ENCODE results near the gene IRF2.
A peak's percentile ranks its signal among the peaks of the same experiment; 100 is the strongest.

Gene IRF2

GRCh38 chr4:184474263-184475095 is at the start of gene IRF2:
TSS of gene IRF2 (minus strand) at chr4:184474550. CDS start at chr4:184429064, 45,486 bp downstream.
- peak; percentile 96 for DNase-seq

- no peak for DNase-seq
Measured at GRCh38 chr4:184515606-184516005, 41.3 kb upstream of the IRF2 start.

GRCh38 chr4:184514121-184514988 is 40.0 kb upstream of the IRF2 start:
- DNase-seq = peak; percentile 61

GRCh38 chr4:184513802-184514120 is 39.4 kb upstream of the IRF2 start:
- no peak for DNase-seq

- DNase-seq = no peak
Measured at GRCh38 chr4:184511156-184511555, 36.8 kb upstream of the IRF2 start.

GRCh38 chr4:184510401-184510800 is 36.1 kb upstream of the IRF2 start:
- DNase-seq = no peak

GRCh38 chr4:184506527-184507121 is 32.3 kb upstream of the IRF2 start:
- DNase-seq = peak; percentile 62

- DNase-seq = no peak
Measured at GRCh38 chr4:184504385-184504784, 30.0 kb upstream of the IRF2 start.

GRCh38 chr4:184503869-184504300 is 29.5 kb upstream of the IRF2 start:
- DNase-seq = peak; percentile 74

GRCh38 chr4:184500748-184501589 is 26.6 kb upstream of the IRF2 start:
- DNase-seq = no peak

- no peak for DNase-seq
Measured at GRCh38 chr4:184499996-184500395, 25.6 kb upstream of the IRF2 start.

- no peak for DNase-seq
Measured at GRCh38 chr4:184498598-184498997, 24.2 kb upstream of the IRF2 start.

- DNase-seq = no peak
Measured at GRCh38 chr4:184489771-184490170, 15.4 kb upstream of the IRF2 start.

GRCh38 chr4:184487503-184487902 is 13.2 kb upstream of the IRF2 start:
- DNase-seq = no peak

GRCh38 chr4:184485279-184485678 is 10.9 kb upstream of the IRF2 start:
- DNase-seq = no peak

- no peak for DNase-seq
Measured at GRCh38 chr4:184481544-184481943, 7.2 kb upstream of the IRF2 start.

- DNase-seq = no peak
Measured at GRCh38 chr4:184479516-184479950, 5.2 kb upstream of the IRF2 start.

- peak; percentile 19 for DNase-seq
Measured at GRCh38 chr4:184477201-184477999, 3.0 kb upstream of the IRF2 start.

GRCh38 chr4:184476695-184477094 is 2.3 kb upstream of the IRF2 start:
- DNase-seq = peak; percentile 30

- no peak for DNase-seq
Measured at GRCh38 chr4:184475498-184475897, 1.1 kb upstream of the IRF2 start.

- DNase-seq = peak; percentile 78
Measured at GRCh38 chr4:184475096-184475461, 729 bp upstream of the IRF2 start.
